ENCODE data around the gene RBKS. TPM values are rescaled to one million over a fixed set of nuclear protein-coding genes. Genes with fewer than 3 reads are reported as not detected.

Gene RBKS
- total RNA-seq, 1 donor from 2014 or later: 0.79 TPM

GRCh38 chr2:27736031-27736889 is 153.9 kb downstream of the RBKS start:
- TF ChIP-seq CTCF (IDR thresholded peaks at IDR 0.05; ENCODE audit: insufficient read depth, low read length, severe bottlenecking): no peak
- no peak for FAIRE-seq

GRCh38 chr2:27735263-27735904 is 154.8 kb downstream of the RBKS start:
- peak; percentile 15 for TF ChIP-seq CTCF (IDR thresholded peaks at IDR 0.05; ENCODE audit: insufficient read depth, low read length, severe bottlenecking)
- DNase-seq (ENCODE audit: low read depth) (peak; percentile 64), FAIRE-seq (no peak)
- Histone ChIP-seq H3K27me3 (ENCODE audit: control insufficient read depth, insufficient read depth, low read length) (no peaks in the 10 kb centered on the region), H3K4me3 (ENCODE audit: low read depth, low read length) (peak overlapping the region; percentile 44), H3K36me3 (ENCODE audit: control insufficient read depth, insufficient read depth, low read length) (no peaks in the 10 kb centered on the region)

More at GRCh38 chr2:27736031-27736889, 153.9 kb downstream of the RBKS start:
- Histone ChIP-seq H3K4me3 (ENCODE audit: low read depth, low read length) (no peak overlapping the region), H3K36me3 (ENCODE audit: control insufficient read depth, insufficient read depth, low read length) (no peaks in the 10 kb centered on the region), H3K27me3 (ENCODE audit: control insufficient read depth, insufficient read depth, low read length) (no peaks in the 10 kb centered on the region)
- no peak for DNase-seq (ENCODE audit: low read depth)

GRCh38 chr2:27734305-27734704 is 155.9 kb downstream of the RBKS start:
- no peaks in the 10 kb centered on the region for H3K36me3 ChIP-seq (ENCODE audit: control insufficient read depth, insufficient read depth, low read length)
- H3K27me3 ChIP-seq (ENCODE audit: control insufficient read depth, insufficient read depth, low read length): no peaks in the 10 kb centered on the region
- H3K4me3 ChIP-seq (ENCODE audit: low read depth, low read length): no peak overlapping the region
- DNase-seq (ENCODE audit: low read depth) (no peak), FAIRE-seq (no peak)
- no peak for TF ChIP-seq CTCF (IDR thresholded peaks at IDR 0.05; ENCODE audit: insufficient read depth, low read length, severe bottlenecking)

Other genes with a start within 250 kb of the RBKS start
- 10.5 and 14.7 TPM in 2 replicates for gene SUPT7L, start 226.8 kb downstream of the RBKS start, total RNA-seq
- gene SLC4A1AP, start 226.5 kb downstream of the RBKS start, total RNA-seq: 20.5 and 27.4 TPM in 2 replicates
- 11.3 and 37.9 TPM in 2 replicates for gene MRPL33, start 118.7 kb downstream of the RBKS start, total RNA-seq
- gene BABAM2, start 342 bp upstream of the RBKS start, total RNA-seq: 8.4 and 15.9 TPM in 2 replicates

All from bronchial epithelial cell (primary cell).